NCI-H526 (cell line): Measurements from ENCODE around the gene IER5L.
"Not testable (repeated sequence)": the region's sequence is repeated elsewhere in the genome, so short reads cannot be mapped to it uniquely, and the experiment has no call there.

ENCODE experiments used
- DNase-seq, 2 experiments: peaks; one replicate each; lab custom pipeline; 2025; lab: John Stamatoyannopoulos, UW

IER5L gene

DNA sequence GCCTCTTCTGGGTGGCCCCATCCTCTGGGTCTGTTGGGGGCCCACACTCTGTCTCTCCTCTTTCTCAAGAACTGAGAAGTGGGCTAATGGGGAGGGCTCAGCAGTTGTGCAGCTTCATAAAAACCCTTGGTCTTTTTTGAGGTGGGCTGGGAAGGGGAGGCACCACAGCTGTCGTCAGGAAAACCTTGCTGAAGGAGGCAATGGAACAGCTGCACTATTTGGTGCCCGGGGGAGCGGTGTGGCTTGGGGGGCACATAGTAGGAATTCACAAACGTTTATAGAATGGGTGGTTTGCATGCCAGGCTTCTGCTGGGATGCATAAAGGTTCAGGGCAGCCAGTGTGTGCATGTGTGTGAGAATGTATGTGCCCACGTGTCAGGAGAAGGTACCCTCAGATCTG is 3.2 kb upstream of the IER5L start:
- no peak for DNase-seq

DNA sequence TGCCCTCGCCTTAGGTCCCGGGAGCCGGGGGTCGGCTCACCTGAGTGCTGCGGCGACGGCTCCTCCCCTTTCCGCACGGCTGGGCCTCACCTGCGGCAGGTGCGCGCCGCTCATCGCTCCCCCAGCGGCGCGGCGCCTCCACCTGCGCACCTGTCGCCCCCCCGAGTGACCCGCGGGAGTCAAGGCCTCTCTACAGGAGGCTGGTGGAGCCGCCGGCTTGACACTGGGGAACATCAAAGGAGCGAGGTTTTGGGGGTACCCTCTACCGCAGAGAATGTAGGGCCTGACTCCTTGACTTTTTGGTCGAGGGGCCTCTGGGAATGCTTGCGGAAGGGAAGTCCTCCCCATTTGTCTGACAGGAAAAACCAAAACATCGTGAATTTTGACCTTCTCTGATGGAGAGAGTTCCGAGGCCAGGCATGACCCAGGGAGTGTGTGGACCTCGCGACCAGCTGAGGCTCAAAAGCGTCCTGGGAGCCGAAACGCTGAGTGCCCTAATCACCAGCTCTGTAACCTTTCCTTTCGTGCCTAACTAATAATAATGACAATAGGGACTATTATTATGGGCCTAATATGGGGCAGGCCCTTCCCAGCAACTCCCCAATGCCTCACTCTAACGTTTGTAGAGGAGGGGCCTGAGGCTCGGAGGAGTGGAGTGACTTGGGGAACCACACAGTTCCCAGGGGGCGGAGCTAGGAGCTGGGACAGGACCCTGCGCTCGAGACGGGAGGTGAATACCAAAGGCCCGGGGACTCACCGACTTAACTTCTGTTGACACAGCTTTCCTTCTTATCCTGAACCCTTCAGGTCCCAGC is 714 bp upstream of the IER5L start:
- peak; percentile 38 to 67 for DNase-seq

DNA sequence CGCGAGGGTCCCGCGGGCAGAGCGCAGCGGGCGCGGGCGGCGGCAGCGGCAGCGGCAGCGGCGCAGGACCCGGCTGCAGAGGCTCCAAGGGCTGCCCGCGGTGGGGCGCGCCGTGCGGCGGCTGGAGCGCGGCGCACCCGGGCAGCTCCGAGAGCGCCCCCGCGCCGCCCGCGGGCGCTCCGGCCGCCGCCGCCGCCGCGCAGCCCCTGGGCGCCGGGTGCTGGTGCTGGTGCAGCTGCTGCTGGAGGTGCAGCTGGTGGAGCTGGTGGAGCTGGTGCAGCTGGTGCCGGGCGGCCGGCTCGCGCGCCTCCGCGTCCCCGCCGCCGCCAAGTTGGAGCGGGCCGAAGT is 644 bp downstream of the IER5L start:
- peak in 1 of 2 experiments; percentile 67 for DNase-seq

DNA sequence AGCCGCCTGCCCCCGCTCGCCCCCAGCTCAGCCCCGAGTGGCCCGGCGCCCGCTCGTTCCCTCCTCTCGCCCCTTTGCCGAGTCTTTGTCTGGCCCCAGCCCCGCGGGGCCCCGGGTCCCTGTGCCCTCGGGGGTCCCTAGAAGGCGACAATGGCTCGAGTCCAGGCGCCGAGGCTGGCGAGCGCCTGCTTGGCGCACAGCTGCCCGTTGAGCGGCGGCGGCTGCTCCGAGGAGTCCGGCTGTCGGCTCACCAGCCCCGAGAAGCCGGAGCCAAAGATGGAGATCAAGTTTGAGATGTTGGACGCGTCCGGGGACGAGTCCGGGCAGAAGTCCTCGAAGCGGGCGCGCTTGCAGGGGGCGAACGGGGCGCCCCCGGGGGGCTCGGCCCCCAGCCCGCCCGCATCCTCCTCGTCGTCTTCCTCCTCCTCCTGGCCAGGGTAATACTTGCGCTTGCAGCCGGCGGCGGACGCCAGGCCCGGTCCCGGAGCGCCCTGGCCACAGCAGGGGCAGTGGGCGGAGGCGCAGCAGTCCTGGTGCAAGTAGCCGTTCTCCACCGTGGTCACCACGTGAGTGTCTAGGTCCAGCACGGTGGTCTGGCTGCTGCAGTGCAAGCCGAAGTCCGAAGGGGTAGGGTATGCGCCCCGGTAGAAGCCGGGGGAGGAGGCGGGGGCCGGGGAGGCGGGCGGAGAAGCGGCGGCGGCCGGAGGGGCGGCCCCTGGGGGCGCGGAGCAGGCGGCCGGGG is 1.2 kb downstream of the IER5L start:
- DNase-seq = peak in 1 of 2 experiments; percentile 49

DNA sequence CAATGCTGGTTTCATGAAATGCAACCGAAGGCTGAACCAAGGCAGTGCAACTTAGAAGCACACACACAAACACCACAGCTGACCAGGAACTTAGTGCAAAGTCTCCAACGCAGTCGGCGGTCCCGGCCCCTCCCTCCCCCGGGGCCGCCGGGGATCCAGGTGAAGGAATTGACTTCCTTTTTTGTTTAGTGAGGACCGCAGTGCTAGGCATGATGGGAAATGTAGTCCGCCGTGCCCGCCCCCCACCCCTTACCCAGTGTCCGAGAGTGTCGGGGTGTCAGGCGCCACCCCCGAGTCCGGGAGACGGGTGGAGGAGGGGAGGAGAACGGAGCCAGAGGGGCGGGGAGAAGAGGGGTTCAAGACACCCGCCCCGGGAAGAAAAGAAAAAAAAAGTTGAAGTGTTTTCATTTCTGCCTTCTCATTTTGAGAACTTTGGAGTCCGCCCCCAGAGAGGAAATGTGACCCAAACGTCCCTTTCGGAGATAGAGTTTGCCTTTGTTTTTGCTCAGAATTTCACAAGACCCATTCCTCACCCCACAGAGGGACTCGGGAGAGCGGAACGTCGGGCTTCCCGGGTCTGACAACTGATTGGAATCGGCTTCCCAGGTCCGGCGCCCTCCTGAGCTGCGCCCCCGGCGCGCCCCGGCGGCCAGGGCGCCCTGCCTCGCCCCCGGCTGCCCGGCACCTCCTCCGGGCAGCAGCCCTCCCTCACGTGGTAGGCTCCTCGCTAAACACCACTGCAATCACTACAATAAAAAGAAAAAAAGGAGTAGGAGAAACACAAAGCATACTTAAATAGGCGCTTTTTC is 2.0 kb downstream of the IER5L start:
- DNase-seq = peak; percentile 37 to 72

DNA sequence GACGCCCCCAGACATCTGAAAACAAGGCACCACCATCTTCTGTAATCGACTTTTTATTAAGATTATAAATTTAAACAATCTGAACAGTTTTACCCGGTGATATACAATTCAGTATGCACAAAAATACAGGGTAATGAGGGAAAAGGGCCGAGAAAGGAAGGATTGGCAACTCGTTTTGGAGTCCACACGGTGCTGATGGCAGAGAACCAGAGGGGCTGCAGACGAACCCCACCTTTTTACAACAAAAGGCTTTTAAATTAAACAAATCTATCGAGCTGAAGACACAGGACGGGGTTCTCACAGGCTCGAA is 2.6 kb downstream of the IER5L start:
- DNase-seq = no peak

DNA sequence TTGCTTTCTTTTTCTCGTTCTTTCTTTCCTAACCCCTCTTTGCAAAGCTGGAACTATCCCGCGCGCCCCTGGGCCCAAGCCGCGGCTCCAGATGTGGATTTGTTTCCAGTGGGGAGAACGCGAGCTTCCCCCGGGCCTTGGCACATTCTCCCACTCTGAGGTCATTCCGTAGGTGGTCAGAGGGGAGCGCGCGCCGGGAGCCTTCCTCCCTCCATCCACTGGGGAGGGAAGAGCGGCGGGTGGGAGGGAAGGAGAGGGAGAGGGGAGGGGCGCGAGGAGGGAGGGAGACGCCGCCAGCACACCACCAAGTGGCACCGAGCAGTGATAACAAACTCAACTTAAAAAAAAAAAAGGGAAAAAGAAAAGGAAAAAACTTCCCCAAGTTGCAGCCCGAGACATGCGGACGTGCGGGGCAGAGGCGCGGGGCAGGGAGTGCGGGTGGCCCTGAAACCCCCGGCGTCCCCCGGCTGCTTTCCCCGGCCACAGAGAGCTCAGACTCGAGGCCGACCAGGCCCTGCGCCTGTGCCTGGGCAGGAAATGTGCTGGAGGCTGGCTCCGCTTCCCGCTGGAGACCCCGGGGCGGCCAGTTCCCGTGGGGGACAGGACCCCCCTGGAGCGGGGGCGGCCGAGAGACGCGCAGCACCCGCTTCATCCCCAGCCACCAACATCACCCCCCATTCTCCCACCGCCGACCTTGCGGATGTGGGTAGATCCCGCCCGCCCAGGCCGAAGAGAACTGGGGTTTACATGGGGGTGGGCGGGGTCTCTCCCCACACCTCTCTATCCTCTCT is 3.1 kb downstream of the IER5L start:
- peak in 1 of 2 experiments; percentile 53 for DNase-seq

DNA sequence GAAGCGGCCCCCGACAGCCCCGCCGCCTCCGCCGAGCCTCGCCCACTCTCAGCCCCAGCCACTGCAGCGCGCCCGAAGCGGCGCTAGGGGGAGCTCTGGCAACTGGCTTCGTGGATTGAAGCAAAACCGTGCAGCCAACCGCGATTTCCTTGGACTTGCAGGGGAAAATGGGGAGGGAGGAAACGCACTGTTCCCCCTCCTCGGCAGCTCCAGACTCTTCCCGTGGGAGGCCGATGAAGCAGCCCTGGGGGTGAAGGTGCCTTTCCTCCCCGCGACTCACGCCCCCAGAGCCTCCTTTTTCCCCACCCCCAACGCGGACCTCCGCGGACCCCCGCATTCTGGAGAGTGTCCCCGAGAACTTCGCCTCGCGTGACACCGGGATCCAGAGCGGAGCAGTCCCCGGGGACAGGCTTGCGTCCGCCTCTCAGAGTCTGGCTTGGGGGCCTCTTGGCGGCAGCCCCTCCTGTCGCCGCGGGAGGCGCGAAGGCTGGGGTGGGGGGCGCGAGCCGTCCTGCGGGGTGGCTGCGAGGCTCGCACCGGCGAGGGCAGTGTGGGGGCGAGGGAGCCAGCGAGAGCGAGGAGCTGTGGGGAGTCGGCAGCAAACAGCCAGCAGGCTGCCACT is 3.8 kb downstream of the IER5L start:
- peak; percentile 57 to 86 for DNase-seq

DNA sequence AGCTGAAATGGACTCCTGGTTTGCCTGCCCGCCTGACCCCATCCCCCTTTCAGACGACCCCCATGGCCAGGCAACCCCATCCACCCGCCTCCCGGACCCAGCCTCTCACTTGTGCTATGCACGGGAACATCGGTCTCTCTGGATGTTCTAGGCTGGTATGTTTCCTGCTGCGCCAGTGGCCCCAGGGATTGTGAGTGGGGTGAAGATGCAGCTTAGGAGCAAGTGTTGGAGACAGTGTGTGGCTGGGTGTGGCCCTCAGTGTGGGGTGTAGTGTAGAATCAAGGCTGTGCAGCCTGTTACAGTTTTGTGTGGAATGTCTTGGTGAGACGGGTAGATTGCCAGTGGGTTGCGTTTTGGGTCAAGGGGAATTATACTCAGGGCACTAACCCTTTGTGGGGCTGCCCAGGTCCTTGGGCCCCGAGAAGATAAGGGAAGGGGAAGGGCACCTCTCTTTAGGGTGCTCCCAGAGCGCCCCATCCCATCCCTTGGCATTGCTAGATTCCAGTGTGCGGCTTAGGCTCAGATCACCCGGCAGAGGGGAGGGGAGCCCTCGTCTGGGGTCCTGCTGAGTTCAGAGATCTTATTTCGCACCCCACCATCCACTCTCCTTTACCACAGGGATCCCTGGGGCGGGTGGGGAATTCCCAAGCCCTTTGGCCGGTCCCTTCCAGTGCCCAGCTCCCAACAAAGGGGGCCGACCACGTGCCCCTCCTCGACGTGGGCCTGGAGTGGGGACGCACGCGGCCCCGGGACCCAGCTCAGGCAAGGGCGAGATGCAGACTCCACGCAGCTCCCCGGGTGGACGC is 4.6 kb downstream of the IER5L start:
- DNase-seq = no peak

DNA sequence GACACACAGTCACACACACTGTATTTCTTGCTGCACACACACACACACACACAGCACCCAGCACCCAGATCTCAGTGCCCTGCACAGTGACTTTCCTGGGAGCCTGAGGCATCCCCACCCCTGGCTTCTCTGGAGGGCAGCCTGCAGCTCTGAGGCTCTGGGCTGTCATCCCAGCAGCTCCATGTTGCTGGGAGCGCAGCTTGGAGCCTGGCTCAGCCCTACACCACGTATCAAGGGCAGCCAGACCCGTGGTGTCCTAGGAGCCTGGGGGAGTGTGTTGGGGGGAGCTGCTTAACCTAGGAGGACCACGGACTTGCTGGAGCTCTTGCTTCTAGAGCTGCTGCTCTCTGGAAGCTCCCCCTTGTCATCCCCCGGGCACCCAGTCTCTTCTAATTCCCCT is 5.2 kb downstream of the IER5L start:
- no peak for DNase-seq

DNA sequence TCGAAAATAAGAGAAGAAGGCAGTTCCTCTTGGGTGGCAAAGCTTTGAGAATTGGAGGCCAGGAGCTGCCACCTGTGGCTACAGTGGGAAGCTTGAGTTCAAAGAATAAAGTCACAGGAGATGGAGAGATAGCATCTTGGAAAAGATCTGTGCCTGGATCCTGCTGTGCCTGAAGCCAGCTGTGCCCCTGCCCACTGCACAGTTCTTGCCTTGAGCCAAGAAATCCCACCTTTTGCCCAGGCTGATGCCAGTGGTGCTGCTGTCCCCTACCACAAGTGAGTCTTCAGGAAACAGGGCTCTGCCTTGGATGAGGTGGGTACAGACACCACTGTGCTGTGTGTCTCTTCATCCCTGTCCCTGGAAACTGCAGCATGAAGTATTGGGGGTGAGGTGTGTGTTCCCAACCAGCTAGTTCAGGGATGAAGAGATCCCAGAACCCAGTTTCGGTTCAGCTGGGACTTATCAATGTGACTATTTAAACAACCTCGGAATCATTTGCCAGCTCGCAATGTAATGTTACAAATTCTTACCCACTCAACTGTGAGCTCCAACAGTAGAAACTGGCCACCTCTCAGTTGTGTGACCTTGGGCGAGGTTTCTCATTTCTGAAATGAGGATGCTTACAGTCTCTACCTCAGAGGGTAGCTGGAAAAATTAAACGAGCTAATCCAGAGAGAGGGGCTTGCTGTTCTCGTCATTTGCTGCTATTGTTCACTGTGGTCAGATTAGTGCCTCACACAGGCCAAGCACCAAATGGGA is 5.9 kb downstream of the IER5L start:
- no peak for DNase-seq

DNA sequence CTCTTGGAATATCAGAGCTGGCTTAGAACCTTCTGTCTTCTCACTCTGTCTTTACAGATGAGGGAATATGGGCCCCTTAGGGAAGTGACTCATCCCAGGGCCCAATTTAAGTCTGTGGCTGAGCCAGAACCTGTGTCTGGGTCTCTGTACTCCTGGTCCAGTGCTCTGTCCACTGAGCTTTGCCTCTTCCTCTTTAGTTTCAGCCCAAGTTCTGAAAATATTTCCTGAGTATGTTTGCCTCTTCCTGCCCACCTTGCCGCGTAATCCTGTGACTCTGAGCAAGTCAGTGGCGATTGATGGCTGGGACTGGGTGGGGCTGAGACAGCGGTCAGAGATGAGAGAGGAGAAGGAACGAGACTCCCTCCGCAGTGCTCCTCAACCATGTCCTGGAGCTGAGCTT is 7.8 kb downstream of the IER5L start:
- DNase-seq = no peak

DNA sequence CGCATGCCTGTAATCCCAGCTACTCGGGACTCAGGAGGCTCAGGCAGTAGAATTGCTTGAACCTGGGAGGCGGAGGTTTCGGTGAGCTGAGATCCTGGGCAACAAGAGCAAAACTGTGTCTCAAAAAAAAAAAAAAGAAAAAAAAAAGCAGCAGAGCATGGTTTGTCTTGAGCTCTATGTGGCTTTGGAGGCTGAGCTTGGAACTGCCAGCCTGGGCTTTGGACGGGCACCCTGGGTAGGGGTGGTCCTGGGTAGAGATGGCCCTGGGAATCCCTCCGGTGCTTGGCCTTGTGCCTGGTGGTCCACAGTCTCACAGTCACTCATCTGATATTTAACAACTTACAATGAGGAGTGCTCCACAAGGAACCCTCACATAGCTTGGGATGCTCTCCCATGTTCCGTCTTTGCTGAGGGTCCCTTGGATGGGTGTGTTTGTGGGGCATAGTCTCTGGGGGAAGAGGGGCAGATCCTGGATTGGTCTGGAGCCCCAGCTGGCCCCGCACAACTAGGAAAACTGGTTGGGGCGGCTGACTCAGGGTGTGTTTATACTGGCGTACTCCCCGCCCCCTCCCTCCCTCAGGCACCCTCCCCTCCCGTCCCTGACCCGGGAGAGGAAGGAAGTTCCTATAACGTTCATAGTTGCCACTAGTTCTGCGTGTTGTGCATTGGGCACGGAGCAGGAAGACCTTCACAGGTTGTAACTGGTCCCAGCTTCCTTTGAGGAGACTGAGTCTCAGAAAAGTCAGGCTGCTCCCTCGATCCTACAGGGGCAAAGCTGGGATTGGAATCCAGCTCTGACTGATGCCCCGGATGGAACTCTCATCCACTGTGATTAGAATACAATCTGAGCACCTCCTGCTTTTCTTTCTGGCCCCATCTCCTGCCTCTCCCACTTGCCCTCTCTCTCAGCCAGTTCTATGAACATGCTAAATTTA is 11.2 kb downstream of the IER5L start:
- peak; percentile 28 to 74 for DNase-seq

DNA sequence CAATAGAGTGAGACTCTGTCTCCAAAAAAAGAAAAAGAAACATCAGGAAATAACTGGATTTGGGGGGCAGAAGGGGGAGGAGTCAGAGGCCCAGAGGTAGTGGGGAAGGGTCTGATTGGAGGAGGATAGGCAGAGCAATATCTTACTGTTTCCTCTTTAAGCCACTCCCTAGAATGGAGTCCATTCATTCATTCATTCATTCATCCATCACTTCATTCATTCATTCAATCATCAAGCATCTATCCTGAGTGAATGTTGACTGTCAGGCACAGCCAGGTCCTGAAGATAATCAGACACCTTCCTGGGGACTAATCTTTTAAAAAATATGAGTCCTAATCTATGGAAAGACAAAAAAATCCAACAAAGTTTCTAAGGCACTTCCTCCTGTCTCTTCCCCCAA is 12.9 kb downstream of the IER5L start:
- DNase-seq = no peak

DNA sequence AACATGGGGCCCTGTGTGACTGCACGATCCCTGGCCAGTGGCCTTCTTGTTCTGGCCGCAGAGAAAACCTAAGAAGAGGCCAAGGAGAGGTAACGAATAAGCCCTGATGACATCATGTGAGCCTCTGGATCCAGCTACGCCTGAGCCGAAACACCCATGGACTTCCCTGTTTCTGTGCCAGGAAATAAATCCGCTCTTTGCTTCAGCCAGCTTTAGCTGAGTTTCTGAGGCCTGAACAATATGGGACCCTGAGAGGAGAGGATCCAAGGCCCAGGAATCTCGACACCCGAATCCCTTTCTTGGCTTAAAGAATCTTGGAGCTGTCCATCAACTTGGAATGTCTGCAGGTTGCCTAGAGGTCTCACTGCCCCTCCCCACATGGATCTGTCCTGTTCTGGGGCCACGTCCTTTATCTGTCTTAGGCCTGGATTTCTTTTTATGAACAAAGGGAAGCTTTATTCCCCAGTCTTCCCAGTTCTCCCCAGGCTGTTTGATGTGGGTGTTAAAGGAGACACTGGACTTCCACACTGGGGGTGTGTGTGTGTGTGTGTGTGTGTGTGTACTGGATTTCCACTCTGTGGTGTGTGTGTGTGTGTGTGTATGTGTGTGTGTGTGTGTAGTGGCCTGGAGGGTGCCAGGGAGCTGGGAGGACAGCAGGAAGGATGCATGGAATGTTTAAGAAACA is 13.7 kb downstream of the IER5L start:
- DNase-seq = no peak

DNA sequence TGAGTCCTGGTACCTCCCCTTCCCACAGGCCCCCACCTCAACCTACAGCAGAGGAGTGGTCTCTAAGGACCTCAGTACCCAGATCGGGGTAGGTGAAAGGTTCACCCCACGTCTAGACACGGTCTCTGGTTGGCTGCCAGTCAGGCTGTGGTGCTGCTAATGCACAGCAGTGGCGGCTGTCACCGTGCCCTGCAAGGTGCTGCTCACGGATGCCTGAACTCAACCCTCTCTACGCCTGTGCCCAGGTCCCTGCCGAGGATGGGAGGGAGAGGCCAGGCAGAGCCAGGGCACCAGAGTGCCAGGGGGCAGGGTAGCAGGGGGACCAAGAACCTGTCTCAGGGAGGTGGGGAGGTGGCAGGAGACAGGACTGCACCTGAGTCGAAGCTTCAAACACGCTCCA is 14.3 kb downstream of the IER5L start:
- no peak for DNase-seq

DNA sequence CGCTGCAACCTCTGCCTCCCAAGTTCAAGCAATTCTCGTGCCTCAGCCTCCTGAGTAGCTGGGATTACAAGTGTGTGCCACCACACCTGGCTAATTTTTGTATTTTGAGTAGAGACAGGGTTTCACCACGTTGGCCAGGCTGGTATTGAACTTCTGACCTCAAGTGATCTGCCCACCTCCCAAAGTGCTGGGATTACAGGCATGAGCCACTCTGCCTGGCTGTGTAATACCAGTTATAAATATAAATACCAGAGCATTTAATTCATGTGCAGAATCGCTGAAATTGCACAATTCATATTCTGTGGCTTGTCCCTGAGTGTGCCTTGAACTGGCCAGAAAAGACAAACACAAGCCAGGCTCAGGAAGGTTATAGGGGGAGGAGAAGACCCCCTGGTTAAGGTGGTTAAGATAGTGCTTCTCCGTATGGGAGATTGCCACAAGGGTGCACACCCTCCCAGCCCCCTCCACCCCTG is 14.8 kb downstream of the IER5L start:
- DNase-seq = not testable (repeated sequence)
